Stimulated activated CD4-positive, alpha-beta T cell treated with anti-CD3 and anti-CD28 coated beads, TNF-alpha, amount 100 ng/mL, for 1 hour (primary cell): ENCODE results near the gene CPNE5.

ENCODE experiments used
- DNase-seq, 3 donors: peaks; one replicate each; pipeline ENCODE4 v3.0.0-alpha.2; 2020; ENCODE audit warnings: low read depth in 3 of 3, low spot score in 1 of 3

The CPNE5 gene

DNA sequence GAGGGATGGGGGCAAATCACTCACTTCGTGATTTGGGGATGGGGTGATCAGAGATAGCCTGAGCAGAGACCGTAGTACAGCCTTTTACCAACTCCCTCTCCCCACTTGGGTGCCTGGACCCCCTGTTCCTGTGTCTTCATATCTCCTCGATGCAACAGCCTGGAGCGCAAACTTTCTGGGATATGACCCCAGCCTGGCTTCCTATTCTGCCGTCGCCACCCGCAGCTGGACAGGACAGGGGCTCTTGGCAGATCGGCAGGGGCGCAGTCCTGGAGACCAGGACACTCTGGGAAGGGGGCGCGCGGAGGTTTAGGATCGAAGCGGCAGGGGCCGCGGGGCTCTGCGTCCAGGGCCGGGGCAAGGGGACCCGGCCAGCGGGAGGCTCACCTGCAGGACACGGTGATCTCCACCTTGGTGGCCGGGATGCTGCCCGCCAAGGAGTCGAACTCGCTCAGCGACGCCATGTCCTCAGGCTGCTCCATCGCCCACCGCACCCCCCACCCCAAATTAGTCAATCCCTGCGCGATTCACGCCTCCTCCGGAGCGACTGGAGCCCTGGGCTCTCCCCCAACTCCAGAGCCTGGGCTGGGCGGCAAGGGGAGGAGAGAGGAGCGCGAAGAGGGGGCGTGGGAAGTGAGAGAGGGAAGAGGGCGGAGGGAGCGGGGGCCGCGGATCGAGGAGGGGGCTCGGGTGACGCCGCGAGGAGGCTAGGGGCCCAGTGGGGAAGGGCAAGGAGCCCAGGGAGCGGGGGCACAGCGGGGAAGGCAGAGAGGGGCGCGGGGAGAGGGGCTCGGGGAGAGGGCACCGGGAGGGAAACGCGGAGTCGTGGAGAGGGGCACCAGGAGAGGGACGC lies at the start of gene CPNE5:
Gene CPNE5, minus strand, starts transcription at position 549 of the 853 bp plus-strand sequence. Its CDS starts 67 bp downstream, at position 482.
- no peak for DNase-seq

DNA sequence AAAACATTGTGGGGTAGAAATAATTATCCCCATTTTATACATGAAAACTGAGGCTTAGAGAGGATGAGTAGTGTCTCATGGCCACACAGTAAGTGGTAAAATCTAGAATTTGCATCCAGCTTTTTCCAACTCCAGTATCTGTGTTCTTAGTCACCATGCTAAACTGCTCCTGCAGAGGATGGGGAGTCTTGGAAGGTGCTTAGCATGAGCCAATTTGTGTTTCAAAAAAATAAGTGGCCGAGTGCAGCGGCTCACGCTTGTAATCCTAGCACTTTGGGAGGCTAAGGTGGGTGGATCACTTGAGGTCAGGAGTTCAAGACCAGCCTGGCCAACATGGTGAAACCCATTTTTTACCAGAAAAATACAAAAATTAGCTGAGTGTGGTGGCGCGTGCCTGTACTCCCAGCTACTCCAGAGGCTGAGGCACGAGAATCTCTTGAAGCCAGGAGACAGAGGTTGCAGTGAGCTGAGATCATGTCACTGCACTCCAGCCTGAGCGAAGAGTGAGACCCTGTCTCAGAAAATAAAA lies 48.9 kb upstream of the CPNE5 start:
- DNase-seq = no peak

DNA sequence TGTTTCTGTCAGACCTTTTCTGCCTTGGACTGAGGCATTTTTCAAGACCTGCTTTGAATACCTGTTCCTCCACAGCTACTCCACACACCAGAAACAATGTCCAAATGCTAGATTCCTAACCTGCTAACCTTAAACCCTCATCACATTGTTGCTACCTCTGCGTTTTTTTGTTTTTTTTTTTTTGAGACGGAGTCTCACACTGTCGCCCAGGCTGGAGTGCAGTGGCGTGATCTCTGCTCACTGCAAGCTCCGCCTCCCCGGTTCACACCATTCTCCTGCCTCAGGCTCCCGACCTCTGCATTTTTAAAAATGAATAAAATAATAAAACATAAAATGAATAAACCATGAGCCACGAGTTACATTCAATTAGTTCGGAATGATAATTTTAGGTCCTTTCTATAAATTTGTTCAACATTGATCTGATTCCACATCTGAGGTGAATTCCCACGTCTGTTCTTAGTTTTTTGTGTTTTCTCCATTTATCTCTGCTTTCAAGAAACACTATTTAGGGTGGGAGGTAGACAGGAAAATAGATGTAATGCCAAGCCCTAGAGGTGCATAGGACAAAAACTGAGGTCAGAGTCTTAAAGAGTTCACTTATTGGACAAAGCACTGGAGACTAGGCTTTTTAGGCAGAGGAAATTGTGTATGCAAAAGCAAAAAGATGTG lies 47.8 kb upstream of the CPNE5 start:
- DNase-seq = no peak

DNA sequence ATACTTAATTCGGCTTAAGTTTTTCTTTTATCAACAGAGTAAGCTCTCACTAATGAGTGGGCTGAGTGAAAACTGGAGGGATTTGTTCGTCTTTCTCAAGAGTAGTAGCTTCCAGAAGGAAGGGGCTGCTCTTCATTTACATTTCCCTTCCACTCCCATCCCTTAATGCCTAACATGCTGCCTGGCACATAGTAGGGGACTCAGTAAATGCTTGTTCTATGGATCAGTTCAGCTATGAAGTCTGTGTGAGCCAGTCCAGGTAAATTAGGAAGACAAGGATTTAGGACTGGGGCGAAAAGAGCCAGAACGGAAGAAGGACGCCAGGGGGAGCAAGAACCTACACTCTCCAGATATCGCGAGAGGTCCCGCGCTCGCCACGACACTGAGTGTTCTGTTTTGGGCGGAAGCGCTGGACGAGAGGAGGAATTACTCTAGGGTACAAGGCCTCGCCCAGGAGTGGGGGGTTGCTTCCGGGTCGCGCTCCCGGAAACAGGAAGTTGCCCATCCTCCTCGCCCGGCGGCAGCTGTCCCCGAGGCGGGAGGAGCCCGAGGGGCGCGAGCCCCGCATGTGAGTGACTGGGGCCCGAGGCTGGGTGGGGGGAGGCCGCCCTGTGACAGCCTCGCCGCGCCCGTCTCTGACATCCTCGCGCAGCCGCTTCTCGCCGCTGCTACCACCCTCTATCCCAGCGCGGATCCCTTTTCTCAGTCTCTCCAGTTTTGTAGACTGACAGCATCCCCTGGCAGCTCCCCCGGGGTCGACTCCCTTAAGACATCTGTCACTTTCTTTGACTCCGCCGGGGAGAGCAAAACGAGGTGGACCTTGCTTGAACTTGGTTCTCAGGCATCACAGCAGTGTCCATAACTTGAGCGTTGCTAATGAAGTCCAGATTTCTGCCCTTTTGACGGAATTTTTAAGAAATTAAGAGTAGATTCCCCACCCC lies 46.5 kb upstream of the CPNE5 start, which contains the start of gene C6orf89:
Gene C6orf89, plus strand, starts transcription at position 492 of the 941 bp plus-strand sequence. CDS start 13,493 bp downstream, outside the sequence.
- peak; percentile 90 to 94 (median 93) for DNase-seq

DNA sequence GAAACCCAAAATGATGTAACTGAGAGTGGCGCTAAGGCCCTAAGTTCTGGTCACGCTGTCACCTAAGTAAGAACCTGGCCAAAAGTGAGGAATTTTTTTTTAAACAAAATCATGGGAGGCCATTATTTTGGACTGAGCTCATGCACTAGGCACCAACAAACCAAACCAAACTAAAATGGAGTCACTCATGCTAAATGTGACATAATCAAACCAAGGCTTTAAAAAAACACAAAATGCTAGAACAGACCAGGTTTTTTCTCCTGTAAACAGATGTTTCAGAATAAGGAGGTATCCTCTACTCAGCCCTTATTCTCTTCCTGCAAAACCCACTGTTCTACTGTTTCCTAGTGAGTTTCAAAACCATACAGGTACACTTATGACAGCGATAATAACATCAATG lies 45.4 kb upstream of the CPNE5 start:
- DNase-seq = no peak

DNA sequence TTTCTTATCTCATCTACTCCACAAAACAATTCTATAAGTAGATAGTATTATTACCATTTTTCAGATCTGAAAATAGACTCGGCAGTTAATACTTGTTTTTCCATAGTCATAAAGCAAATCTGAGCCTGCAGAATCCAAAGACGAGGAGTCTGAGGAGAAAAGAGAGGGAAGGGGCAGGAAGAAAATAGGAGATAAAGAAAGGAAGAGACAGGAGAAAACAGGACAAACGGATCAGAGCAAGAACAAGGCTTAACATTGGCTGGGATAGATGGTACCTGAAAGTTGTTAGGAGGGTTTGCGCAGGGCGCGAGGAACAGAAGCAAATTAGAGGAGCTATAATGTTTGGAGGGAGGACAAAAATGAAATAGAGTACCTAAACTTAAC lies 36.0 kb upstream of the CPNE5 start:
- DNase-seq = no peak

DNA sequence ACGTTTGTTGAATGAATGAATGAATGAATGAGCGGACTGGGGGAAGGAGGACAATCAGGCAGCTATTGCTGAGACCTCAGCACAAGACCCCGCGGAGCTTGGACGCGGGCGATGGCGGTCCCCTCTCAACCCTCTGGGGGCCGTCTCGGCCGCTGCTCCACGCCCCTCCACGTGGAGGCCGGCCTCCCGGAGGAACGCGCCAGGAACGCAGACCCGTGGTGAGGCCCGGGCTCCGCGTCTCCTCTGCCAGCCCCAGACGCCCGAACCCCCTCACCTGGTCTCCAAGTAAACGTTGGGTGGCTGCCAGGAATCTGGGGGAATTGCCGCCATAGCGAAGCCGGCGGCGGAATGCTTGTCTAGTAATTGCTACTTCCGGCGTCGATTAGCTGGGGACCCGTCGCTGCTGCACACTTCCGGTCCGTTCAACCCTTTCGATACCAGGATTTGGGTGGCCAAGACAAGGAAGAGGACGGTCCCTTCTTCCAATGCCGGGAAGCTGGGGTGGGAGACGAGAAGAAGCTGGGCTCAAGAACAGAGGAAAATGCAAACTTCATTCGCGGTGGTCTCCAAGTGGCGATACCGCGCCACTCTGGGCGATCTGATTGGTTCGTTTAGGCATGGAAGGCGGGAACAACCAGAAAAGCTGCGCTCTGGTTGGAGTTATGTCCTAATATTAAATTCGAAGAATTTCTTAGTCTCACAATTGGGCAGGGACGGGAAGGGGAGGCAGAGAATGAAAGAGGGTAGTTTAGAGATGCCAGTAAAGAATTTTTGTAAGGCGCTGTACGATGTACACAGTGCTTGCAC lies 35.4 kb upstream of the CPNE5 start, which contains the start of gene PPIL1:
Gene PPIL1, minus strand, starts transcription at position 361 of the 807 bp plus-strand sequence. Its CDS starts 31 bp downstream, at position 330.
- DNase-seq = peak; percentile 54 to 68 (median 62)

DNA sequence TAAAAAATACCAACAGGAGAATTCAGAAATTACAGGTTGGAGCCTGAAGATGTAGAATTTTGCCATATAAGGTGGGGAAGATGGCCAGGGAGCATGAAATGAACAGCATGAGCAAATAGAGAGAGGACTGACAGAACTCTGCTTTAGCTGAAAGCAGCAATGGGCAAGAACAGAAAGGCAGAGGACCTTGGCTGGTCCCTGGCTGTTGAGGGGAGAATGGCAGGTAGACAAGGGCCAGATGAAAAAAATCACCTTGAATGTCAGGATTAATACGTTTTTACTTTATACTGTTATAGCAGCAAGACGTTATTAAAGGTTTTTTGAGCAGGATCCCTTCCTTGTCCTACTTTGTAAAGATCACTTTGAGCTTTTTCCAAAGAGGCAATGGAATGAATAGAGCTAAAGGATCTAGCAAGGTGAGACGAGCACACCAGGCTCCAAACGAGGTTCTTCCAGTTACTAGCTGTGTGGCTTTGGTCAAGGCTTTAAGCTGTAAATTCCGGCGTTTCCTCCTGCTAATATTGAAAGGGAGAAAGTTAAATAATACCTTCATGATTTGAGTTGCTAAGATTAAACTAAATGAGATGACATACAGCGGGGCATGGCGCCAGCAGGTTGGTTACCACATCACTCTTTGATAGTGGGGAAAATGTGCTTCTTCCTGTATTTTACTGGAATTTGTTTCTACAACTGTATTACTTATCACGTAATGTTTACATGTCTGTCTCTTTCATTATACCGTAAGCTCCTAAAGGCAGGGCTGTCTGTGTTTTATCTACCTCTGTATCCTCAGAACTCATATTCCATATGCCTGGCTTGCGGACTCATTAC lies 34.6 kb upstream of the CPNE5 start:
- DNase-seq = no peak

DNA sequence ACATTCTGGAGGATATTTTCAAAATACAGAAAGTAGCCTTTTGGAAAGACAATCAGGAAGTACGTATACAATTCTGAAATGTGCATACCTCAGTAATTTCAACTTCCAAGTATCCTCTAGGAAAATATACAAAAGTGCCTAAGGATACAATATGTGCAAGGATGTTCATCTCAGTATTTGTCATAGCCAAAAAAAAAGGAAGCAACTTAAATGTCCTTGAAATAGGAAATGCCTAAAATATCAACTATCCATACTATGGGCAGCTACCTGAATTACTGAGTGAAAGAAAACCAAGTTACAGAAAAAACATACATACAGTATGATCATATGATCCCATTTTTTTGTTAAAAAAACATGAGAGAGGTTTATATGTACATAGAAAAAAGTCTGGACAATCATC lies 33.9 kb upstream of the CPNE5 start:
- no peak for DNase-seq

DNA sequence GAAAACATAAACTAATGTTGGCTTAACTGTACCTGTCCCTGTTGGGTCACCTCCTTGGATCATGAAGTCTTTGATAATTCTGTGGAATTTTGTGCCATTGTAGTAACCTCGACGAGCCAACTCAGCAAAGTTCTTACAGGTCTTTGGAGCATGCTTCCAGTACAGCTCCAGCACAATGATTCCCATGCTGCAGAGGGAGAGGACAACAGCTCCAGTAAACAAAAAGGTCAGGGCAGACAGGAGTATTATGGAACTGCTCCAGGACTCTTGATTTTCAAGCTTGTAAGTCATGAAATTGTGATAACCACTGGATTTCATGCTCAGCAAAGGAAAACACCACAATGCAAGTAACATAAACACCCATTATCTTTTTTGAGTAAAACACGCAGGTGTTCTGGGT lies 32.4 kb upstream of the CPNE5 start:
- DNase-seq = no peak

DNA sequence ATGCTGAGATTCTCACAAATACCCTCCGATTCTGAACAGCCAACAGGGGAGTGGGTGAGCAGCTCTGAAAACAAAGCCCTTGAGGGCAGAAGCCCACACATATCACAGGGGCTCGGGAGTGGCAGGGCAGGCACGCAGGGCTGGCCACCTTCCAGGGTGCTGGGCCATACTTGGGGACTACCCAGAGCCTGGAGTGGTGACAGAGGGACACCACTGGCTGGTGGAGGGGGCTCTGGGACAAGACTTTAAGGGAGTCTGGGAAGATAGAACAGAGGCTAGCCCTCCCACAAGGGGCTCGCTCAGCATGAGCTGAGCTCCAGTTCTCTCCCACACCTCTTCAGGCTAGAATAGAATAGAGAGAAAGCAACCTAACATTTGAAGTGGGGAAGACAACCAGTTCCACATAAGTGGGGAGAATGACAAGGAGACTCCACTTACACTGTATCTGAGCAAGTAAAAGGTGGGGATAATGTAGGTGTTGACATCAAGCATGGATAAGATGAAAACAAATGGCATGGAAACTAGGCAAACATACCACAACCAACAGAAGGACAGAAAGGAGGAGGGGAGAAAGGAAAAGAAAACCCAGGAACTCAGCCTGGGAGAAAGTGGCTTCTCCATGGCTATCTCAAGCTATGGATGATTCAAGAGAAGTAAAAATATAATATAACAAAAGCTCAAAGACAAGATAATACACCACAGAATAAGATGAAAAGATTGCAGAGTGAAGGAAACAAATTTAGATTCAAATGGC lies 28.4 kb upstream of the CPNE5 start:
- no peak for DNase-seq

DNA sequence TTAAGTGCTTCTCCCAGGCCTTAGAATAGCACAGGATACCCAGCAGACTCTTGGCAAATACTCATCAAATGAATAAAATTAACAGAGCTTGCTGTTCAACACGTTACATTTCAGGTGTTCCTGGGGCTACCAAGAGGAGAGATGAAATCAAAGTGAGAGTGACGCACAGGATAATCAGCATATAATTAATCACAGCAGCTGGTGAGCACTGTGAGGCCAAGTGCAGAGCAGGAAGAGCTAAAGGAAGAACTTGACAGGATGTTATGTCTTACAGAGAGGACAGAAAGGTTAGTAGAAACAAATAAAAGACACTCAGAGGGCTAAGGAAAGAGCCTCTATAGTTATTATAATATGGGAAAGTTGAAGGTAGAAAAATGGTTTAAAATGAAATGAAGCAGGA lies 26.6 kb upstream of the CPNE5 start:
- DNase-seq = no peak

DNA sequence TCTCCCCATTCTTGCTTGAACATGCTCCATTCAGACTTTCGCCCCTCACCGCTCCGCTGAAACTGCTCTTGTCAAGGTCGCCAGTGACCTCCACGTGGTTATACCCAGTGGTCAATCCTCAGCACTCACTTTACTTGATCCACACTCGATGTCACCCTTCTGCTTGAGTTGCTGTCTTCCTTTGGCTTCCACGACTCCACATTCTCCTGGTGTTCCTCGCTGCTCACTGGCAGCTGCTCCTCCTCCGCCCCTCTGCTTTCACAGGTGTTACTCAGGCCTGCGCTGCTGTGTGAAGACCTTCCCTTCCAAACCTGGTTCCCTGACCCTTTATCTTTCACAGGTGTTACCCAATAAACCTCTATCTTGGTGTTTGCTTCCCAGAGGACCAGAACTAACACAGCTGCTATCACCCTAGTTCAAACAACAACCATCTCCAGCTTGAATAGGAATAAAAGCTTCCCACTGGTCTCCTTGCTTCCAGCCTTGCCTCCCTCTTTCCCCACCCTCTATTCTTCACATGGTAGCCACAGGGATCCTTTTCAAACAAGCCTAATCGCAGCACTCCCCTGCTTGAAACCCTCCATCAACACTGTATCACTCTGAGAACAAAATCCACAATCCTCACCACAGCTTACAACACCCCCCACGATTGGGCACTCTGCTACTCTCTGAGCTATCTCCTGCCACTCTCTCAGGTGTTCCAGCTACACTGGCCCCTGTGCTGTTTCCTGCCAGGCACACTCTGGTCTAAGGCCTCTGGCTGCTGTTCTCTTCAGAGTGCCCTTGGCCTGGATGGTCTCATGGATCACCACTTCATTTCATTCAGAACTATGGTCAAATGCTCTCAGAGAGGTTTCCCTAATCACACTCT lies 24.7 kb upstream of the CPNE5 start:
- no peak for DNase-seq

DNA sequence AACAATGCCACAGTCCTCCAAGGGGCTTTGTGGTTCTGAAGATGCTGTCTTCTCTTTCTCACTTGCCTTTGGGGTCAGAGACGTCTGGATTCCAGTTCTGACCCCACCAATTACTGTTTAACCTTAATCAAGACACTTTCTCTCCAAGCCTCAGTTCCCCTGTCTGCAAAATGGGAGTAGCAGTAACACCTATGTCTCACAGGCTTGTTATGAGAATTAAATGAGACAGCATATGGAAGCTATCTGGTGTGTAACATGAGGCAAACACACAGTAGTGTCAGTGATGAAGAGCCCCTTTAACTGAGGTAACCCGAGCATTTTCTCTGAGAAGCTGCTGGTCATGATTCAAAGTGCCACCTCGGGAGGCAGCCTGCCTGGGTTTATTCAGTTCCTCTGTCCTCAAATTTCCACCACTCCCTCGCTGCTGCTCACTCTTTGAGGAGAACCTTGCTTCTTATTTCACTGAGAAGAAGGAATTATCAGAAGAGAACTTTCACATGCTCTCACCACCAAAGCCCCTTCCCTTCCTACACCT lies 23.7 kb upstream of the CPNE5 start:
- no peak for DNase-seq

DNA sequence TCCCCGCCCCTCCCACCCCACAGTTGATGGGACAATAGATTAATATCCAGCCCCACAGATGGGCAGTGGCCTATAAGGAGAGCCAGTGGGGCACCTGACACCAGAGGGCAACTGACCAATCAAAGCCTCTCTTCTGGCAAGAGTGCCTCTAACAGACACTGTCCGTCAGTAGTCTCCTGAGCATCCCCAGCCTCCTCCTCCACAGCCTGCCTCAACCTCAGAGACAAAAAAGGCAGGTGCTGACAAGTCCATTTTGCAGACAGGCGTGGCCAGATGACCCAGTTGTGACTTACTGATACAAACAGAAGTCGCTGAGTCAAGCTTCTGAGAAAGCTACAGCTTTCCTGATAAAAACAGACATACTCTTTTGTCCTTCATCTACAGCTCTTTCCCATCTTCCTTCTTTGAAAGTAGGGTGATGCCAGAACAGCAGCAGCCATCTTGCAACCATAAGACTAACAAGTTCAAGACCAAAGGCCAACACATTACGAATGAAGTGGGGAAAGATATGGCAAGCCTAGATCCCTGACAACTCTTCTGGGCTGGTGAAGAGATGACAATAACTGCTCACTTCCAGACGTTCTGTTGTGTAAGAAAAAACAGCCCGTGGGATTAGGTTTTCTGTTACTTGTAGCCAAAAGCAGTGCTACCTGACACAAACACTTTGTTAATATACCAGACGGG lies 23.1 kb upstream of the CPNE5 start:
- no peak for DNase-seq

DNA sequence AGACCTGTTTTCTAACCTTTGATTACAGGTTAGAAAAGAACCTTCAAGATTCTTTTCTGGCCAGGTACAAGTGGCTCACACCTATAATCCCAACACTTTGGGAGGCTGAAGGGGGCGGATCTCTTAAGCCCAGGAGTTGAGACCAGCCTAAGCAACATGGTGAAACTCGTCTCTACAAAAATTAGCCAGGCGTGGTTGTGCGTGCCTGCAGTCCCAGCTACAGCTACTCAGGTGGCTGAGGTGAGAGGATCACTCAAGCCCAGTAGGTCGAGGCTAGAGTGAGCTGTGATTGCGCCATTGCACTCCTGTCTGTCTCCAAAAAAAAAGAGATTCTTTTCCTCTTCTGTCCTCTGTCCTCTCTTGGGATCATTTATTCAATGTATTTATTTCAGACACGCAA lies 20.9 kb upstream of the CPNE5 start:
- DNase-seq = no peak
